Measurements from ENCODE around the gene TLE1. TPM values are rescaled to one million over a fixed set of nuclear protein-coding genes. Genes with fewer than 3 reads are reported as not detected.

The TLE1 gene
- total and polyA plus RNA-seq, 10 of the 15 experiments (the other 5 are each of a cell fraction or from before 2014, with no cell fraction given), result 0.04 to 0.23 (median 0.10) TPM; not detected in 6

DNA sequence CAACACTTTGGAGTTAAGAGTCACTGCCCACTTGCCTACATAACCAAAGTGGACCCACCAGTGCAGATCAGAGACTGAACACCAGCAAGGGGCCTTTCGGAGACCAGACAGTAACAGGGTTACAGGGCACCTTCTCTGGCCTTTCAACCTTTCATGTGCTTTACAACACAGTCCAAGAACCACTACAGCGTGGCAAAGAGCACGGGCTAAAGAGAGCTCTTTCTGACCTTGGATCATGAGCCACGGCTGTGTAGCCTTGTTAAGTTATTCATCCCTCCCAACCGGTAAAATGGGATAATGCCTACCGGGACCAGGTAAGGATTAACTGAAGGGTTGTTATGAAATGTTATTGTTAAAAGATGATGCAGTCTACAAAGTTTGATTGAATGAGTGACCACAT lies 75.0 kb downstream of the TLE1 start:
- Histone ChIP-seq H3K27me3 (replicated peaks in 1 of 2; ENCODE audit: control insufficient read depth in 2 of 2, insufficient read depth in 2 of 2, low read length in 1 of 2) (no peaks in the 10 kb centered on the region), H3K4me1 (ENCODE audit: control insufficient read depth, insufficient read depth, low read length) (no peaks in the 10 kb centered on the region), H3K36me3 (ENCODE audit: control insufficient read depth in 2 of 2, insufficient read depth in 2 of 2, low read length in 1 of 2) (no peaks in the 10 kb centered on the region), H2AFZ (ENCODE audit: control insufficient read depth, low read depth, low read length) (no peak overlapping the region), H3K27ac (ENCODE audit: control insufficient read depth, insufficient read depth) (no peak overlapping the region), H3K4me2 (ENCODE audit: control insufficient read depth, insufficient read depth) (no peak overlapping the region), H3K9ac (ENCODE audit: control insufficient read depth, insufficient read depth, low read length) (no peak overlapping the region), H3K9me3 (replicated peaks; ENCODE audit: control insufficient read depth, insufficient read depth, low read length) (no peaks in the 10 kb centered on the region), H3K4me3 (no peak overlapping the region), H3K79me2 (ENCODE audit: control insufficient read depth, insufficient read depth, low read length) (no peaks in the 10 kb centered on the region), H4K20me1 (ENCODE audit: control insufficient read depth, insufficient read depth) (no peaks in the 10 kb centered on the region)
- no peak for TF ChIP-seq NR2C2 (IDR thresholded peaks at IDR 0.05; ENCODE audit: borderline replicate concordance, control insufficient read depth, insufficient read length, low read depth)
- no peak for TF ChIP-seq HDAC2 (IDR thresholded peaks at IDR 0.05)
- TF ChIP-seq KDM1A (IDR thresholded peaks at IDR 0.05; ENCODE audit: borderline replicate concordance), result no peak
- no peak for TF ChIP-seq ZBTB4 (CRISPR knock-in tag; IDR thresholded peaks at IDR 0.05)
- ChIA-PET POLR2A (interaction anchor here (0.6 kb wide), 1 partner anchor 53 kb away, joined by 3 read pairs; no protein-coding TSS in a partner anchor), SMC1A (ENCODE audit: uncharacterized antibody, unreplicated experiment) (no interaction called here), CTCF (no interaction called here), RAD21 (ENCODE audit: unreplicated experiment) (no interaction called here)
- FAIRE-seq (no peak), ATAC-seq (no peak), DNase-seq (ENCODE audit: low read depth, low spot score) (no peak)
- no TSS peak for BruUV-seq (replicated peaks)
- in situ Hi-C loops (cut with MboI), result no loop called here
- WGBS (ENCODE audit: insufficient coverage, insufficient replicate concordance, low lambda C conversion rate, missing lambda C conversion rate), result 76% methylated on average over 6 of the region's 6 CpGs
- intact Hi-C loops (cut with micrococcal nuclease; ENCODE audit: unreplicated experiment), result no loop called here

Data from GM12878 (cell line).